ENCODE measurements around the gene VGLL2.

DNA sequence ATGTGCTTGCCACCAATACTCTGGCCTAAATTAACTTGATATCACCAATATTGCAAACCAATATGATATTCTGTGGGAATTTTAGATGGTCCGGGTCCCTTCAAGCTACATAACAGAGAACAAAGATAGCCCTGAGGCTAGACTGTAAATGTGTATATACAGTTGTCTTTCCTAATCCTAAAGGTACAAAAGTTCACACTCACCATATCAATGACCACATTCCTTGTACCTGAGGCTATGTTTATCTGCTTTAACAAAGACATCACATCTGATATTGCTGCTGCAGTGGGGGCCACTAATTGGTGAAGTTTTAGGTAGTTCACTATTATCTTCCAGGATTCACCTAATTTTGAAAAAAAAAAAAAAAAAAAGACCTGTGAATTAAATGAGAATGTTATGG lies 38.6 kb upstream of the VGLL2 start:
- no peak for TF ChIP-seq ESRRA (IDR thresholded peaks at IDR 0.05; ENCODE audit: borderline replicate concordance, low read length)
- TF ChIP-seq, protein P1, sequence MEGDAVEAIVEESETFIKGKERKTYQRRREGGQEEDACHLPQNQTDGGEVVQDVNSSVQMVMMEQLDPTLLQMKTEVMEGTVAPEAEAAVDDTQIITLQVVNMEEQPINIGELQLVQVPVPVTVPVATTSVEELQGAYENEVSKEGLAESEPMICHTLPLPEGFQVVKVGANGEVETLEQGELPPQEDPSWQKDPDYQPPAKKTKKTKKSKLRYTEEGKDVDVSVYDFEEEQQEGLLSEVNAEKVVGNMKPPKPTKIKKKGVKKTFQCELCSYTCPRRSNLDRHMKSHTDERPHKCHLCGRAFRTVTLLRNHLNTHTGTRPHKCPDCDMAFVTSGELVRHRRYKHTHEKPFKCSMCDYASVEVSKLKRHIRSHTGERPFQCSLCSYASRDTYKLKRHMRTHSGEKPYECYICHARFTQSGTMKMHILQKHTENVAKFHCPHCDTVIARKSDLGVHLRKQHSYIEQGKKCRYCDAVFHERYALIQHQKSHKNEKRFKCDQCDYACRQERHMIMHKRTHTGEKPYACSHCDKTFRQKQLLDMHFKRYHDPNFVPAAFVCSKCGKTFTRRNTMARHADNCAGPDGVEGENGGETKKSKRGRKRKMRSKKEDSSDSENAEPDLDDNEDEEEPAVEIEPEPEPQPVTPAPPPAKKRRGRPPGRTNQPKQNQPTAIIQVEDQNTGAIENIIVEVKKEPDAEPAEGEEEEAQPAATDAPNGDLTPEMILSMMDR (IDR thresholded peaks at IDR 0.05) = no peak
- TF ChIP-seq POLR2A (IDR thresholded peaks at IDR 0.05; ENCODE audit: low read length) = no peak
- TF ChIP-seq RAD21 (conservative IDR thresholded peaks at IDR 0.05 in 1 of 2, IDR thresholded peaks at IDR 0.05 in 1 of 2) = no peak
- TF ChIP-seq, protein P2, sequence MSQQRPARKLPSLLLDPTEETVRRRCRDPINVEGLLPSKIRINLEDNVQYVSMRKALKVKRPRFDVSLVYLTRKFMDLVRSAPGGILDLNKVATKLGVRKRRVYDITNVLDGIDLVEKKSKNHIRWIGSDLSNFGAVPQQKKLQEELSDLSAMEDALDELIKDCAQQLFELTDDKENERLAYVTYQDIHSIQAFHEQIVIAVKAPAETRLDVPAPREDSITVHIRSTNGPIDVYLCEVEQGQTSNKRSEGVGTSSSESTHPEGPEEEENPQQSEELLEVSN (IDR thresholded peaks at IDR 0.05; ENCODE audit: borderline replicate concordance, low read depth) = no peak
- no peak for TF ChIP-seq SMC3 (IDR thresholded peaks at IDR 0.05)
- TF ChIP-seq EP300 (IDR thresholded peaks at IDR 0.05) = no peak
- TF ChIP-seq, protein P3, sequence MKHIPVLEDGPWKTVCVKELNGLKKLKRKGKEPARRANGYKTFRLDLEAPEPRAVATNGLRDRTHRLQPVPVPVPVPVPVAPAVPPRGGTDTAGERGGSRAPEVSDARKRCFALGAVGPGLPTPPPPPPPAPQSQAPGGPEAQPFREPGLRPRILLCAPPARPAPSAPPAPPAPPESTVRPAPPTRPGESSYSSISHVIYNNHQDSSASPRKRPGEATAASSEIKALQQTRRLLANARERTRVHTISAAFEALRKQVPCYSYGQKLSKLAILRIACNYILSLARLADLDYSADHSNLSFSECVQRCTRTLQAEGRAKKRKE (CRISPR knock-in tag; IDR thresholded peaks at IDR 0.05; ENCODE audit: low read depth) = no peak
- TF ChIP-seq, protein P4, sequence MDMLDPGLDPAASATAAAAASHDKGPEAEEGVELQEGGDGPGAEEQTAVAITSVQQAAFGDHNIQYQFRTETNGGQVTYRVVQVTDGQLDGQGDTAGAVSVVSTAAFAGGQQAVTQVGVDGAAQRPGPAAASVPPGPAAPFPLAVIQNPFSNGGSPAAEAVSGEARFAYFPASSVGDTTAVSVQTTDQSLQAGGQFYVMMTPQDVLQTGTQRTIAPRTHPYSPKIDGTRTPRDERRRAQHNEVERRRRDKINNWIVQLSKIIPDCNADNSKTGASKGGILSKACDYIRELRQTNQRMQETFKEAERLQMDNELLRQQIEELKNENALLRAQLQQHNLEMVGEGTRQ (IDR thresholded peaks at IDR 0.05) = no peak
- TF ChIP-seq RARB (CRISPR knock-in tag; IDR thresholded peaks at IDR 0.05) = no peak
- no peak for TF ChIP-seq NFE2L2 (conservative IDR thresholded peaks at IDR 0.05; ENCODE audit: low read length)
- no peak for TF ChIP-seq CBX8 (IDR thresholded peaks at IDR 0.05)
- no peak for TF ChIP-seq RFX5 (IDR thresholded peaks at IDR 0.05)

Data from A549 (cell line).